ENCODE data around the gene PVALB.

PVALB gene

GRCh38 chr22:36783743-36784142 lies 33.1 kb downstream of the PVALB start:
- H3K4me3 ChIP-seq (ENCODE audit: low read length) = no peak overlapping the region

GRCh38 chr22:36781656-36782627 lies 34.9 kb downstream of the PVALB start:
- DNase-seq (ENCODE audit: low read depth, low spot score) = peak; percentile 53
- no peak overlapping the region for H3K4me3 ChIP-seq (ENCODE audit: low read length)

More at GRCh38 chr22:36783743-36784142, 33.1 kb downstream of the PVALB start:
- no peak for DNase-seq (ENCODE audit: low read depth, low spot score)

GRCh38 chr22:36778020-36778419 lies 38.8 kb downstream of the PVALB start:
- no peak for DNase-seq (ENCODE audit: low read depth, low spot score)
- H3K4me3 ChIP-seq (ENCODE audit: low read length) = no peak overlapping the region

GRCh38 chr22:36776722-36777121 lies 40.1 kb downstream of the PVALB start:
- DNase-seq (ENCODE audit: low read depth, low spot score) = no peak

GRCh38 chr22:36775964-36776669 lies 40.7 kb downstream of the PVALB start, which contains the start of gene IFT27:
IFT27 (minus strand) TSS chr22:36776119; CDS start chr22:36775707, 412 bp downstream.
- peak; percentile 100 for DNase-seq (ENCODE audit: low read depth, low spot score)
- peak within 1 kb of the TSS; percentile 74 for H3K4me3 ChIP-seq (ENCODE audit: low read length)

More at GRCh38 chr22:36776722-36777121, 40.1 kb downstream of the PVALB start:
- H3K4me3 ChIP-seq (ENCODE audit: low read length) = peak overlapping the region; percentile 49

- DNase-seq (ENCODE audit: low read depth, low spot score) = no peak
- peak overlapping the region; percentile 74 for H3K4me3 ChIP-seq (ENCODE audit: low read length)
Observed at GRCh38 chr22:36775586-36775963, 41.3 kb downstream of the PVALB start.

- DNase-seq (ENCODE audit: low read depth, low spot score) = peak; percentile 23
- H3K4me3 ChIP-seq (ENCODE audit: low read length) = no peak overlapping the region
Observed at GRCh38 chr22:36773935-36774334, 42.9 kb downstream of the PVALB start.

GRCh38 chr22:36772451-36772850 lies 44.4 kb downstream of the PVALB start:
- no peak for DNase-seq (ENCODE audit: low read depth, low spot score)
- no peak overlapping the region for H3K4me3 ChIP-seq (ENCODE audit: low read length)

- no peak overlapping the region for H3K4me3 ChIP-seq (ENCODE audit: low read length)
- DNase-seq (ENCODE audit: low read depth, low spot score) = no peak
Observed at GRCh38 chr22:36771356-36772063, 45.3 kb downstream of the PVALB start.

- no peak overlapping the region for H3K4me3 ChIP-seq (ENCODE audit: low read length)
- no peak for DNase-seq (ENCODE audit: low read depth, low spot score)
Observed at GRCh38 chr22:36770513-36771231, 46.2 kb downstream of the PVALB start.

GRCh38 chr22:36769541-36770512 lies 47.0 kb downstream of the PVALB start:
- H3K4me3 ChIP-seq (ENCODE audit: low read length) = no peak overlapping the region
- no peak for DNase-seq (ENCODE audit: low read depth, low spot score)

GRCh38 chr22:36768616-36769015 lies 48.2 kb downstream of the PVALB start:
- no peak overlapping the region for H3K4me3 ChIP-seq (ENCODE audit: low read length)
- no peak for DNase-seq (ENCODE audit: low read depth, low spot score)

GRCh38 chr22:36768141-36768540 lies 48.7 kb downstream of the PVALB start:
- DNase-seq (ENCODE audit: low read depth, low spot score) = no peak
- no peak overlapping the region for H3K4me3 ChIP-seq (ENCODE audit: low read length)

- no peak for DNase-seq (ENCODE audit: low read depth, low spot score)
- H3K4me3 ChIP-seq (ENCODE audit: low read length) = no peak overlapping the region
Observed at GRCh38 chr22:36767035-36767775, 49.6 kb downstream of the PVALB start.

GRCh38 chr22:36765943-36766450 lies 50.8 kb downstream of the PVALB start:
- H3K4me3 ChIP-seq (ENCODE audit: low read length) = no peak overlapping the region
- no peak for DNase-seq (ENCODE audit: low read depth, low spot score)

GRCh38 chr22:36765131-36765942 lies 51.5 kb downstream of the PVALB start:
- no peak for DNase-seq (ENCODE audit: low read depth, low spot score)
- H3K4me3 ChIP-seq (ENCODE audit: low read length) = no peak overlapping the region

All from Jurkat, Clone E6-1 (cell line).